ENCODE data around the gene RUSC1. TPM values are rescaled to one million over a fixed set of nuclear protein-coding genes. Genes with fewer than 3 reads are reported as not detected.

The RUSC1 gene
- total RNA-seq, 1 donor from 2014 or later: 43.9 TPM

- peak overlapping the region; percentile 83 for H3K27ac Mint-ChIP-seq (ENCODE audit: unreplicated experiment)
- H3K27me3 Mint-ChIP-seq (ENCODE audit: low read depth): no peaks in the 10 kb centered on the region
- peak overlapping the region; percentile 89 for H3K4me3 Mint-ChIP-seq (ENCODE audit: unreplicated experiment)
- TF ChIP-seq CTCF (IDR thresholded peaks at IDR 0.05): no peak
- peaks cover 39% of the 10 kb centered on the region for H3K4me1 Mint-ChIP-seq (ENCODE audit: low read depth)
- no peaks in the 10 kb centered on the region for H3K9me3 Mint-ChIP-seq (ENCODE audit: low read depth)
- H3K36me3 Mint-ChIP-seq (ENCODE audit: low read depth): peaks cover 4% of the 10 kb centered on the region
- no peak for DNase-seq (ENCODE audit: low spot score)
Measured at GRCh38 chr1:155322571-155322952, 1.9 kb downstream of the RUSC1 start.

- Mint-ChIP-seq H3K9me3 (ENCODE audit: low read depth) (no peaks in the 10 kb centered on the region), H3K4me1 (ENCODE audit: low read depth) (peaks cover 39% of the 10 kb centered on the region), H3K4me3 (ENCODE audit: unreplicated experiment) (peak overlapping the region; percentile 89), H3K27me3 (ENCODE audit: low read depth) (no peaks in the 10 kb centered on the region), H3K27ac (ENCODE audit: unreplicated experiment) (peak overlapping the region; percentile 83), H3K36me3 (ENCODE audit: low read depth) (peaks cover 7% of the 10 kb centered on the region)
- peak; percentile 100 for TF ChIP-seq CTCF (IDR thresholded peaks at IDR 0.05)
- DNase-seq (ENCODE audit: low spot score): peak; percentile 98
Measured at GRCh38 chr1:155322953-155323728, 2.4 kb downstream of the RUSC1 start.

- no peaks in the 10 kb centered on the region for H3K9me3 Mint-ChIP-seq (ENCODE audit: low read depth)
- peaks cover 39% of the 10 kb centered on the region for H3K4me1 Mint-ChIP-seq (ENCODE audit: low read depth)
- peak overlapping the region; percentile 89 for H3K4me3 Mint-ChIP-seq (ENCODE audit: unreplicated experiment)
- H3K27ac Mint-ChIP-seq (ENCODE audit: unreplicated experiment): peak overlapping the region; percentile 83
- no peak for DNase-seq (ENCODE audit: low spot score)
- peaks cover 7% of the 10 kb centered on the region for H3K36me3 Mint-ChIP-seq (ENCODE audit: low read depth)
- H3K27me3 Mint-ChIP-seq (ENCODE audit: low read depth): no peaks in the 10 kb centered on the region
- TF ChIP-seq CTCF (IDR thresholded peaks at IDR 0.05): no peak
Measured at GRCh38 chr1:155323729-155324036, 3.0 kb downstream of the RUSC1 start.

- Mint-ChIP-seq H3K27ac (ENCODE audit: unreplicated experiment) (peak overlapping the region; percentile 83), H3K9me3 (ENCODE audit: low read depth) (no peaks in the 10 kb centered on the region), H3K4me1 (ENCODE audit: low read depth) (peaks cover 37% of the 10 kb centered on the region), H3K4me3 (ENCODE audit: unreplicated experiment) (peak overlapping the region; percentile 89), H3K36me3 (ENCODE audit: low read depth) (peaks cover 4% of the 10 kb centered on the region), H3K27me3 (ENCODE audit: low read depth) (no peaks in the 10 kb centered on the region)
- peak; percentile 98 for DNase-seq (ENCODE audit: low spot score)
- TF ChIP-seq CTCF (IDR thresholded peaks at IDR 0.05): no peak
Measured at GRCh38 chr1:155324037-155324716, 3.5 kb downstream of the RUSC1 start.

- no peaks in the 10 kb centered on the region for H3K9me3 Mint-ChIP-seq (ENCODE audit: low read depth)
- H3K27me3 Mint-ChIP-seq (ENCODE audit: low read depth): no peaks in the 10 kb centered on the region
- peaks cover 36% of the 10 kb centered on the region for H3K4me1 Mint-ChIP-seq (ENCODE audit: low read depth)
- peak overlapping the region; percentile 89 for H3K4me3 Mint-ChIP-seq (ENCODE audit: unreplicated experiment)
- DNase-seq (ENCODE audit: low spot score): no peak
- peak; percentile 78 for TF ChIP-seq CTCF (IDR thresholded peaks at IDR 0.05)
- H3K27ac Mint-ChIP-seq (ENCODE audit: unreplicated experiment): peak overlapping the region; percentile 81
- peaks cover 3% of the 10 kb centered on the region for H3K36me3 Mint-ChIP-seq (ENCODE audit: low read depth)
Measured at GRCh38 chr1:155324717-155325602, 4.3 kb downstream of the RUSC1 start.

All from chondrocyte (in vitro differentiated cells).